GM20000 (cell line): ENCODE measurements around the gene EXOSC9.

Experiments used
- DNase-seq: peaks from one replicate; pipeline ENCODE4 v3.0.0; 2012; ENCODE audit warnings: low spot score
- CTCF ChIP-seq: IDR thresholded peaks from 2 replicates; pipeline ENCODE4 v1.5.1; 2012; ENCODE audit warnings: mild to moderate bottlenecking, control low read depth; ENCODE audit errors: extremely low read depth, missing control alignments

Gene EXOSC9

GRCh38 chr4:121817006-121817405, 15.9 kb downstream of the EXOSC9 start:
- no peak for DNase-seq

GRCh38 chr4:121817701-121818100, 16.6 kb downstream of the EXOSC9 start:
- TF ChIP-seq CTCF: no peak
- no peak for DNase-seq

More at GRCh38 chr4:121817006-121817405, 15.9 kb downstream of the EXOSC9 start:
- TF ChIP-seq CTCF: no peak

- no peak for DNase-seq
- TF ChIP-seq CTCF: no peak
These were observed 17.1 kb downstream of the EXOSC9 start for GRCh38 chr4:121818215-121818614.

GRCh38 chr4:121819216-121819965, 18.3 kb downstream of the EXOSC9 start:
- no peak for TF ChIP-seq CTCF
- DNase-seq: no peak

- no peak for DNase-seq
- TF ChIP-seq CTCF: no peak
These were observed 20.9 kb downstream of the EXOSC9 start for GRCh38 chr4:121822047-121822446.

- peak; percentile 56 for DNase-seq
- TF ChIP-seq CTCF: no peak
These were observed 21.8 kb downstream of the EXOSC9 start for GRCh38 chr4:121822796-121823504.

GRCh38 chr4:121823505-121824170, 22.5 kb downstream of the EXOSC9 start, which contains the start of gene CCNA2:
Gene CCNA2 (minus strand): TSS chr4:121823883. CDS start chr4:121823628, 255 bp downstream.
- DNase-seq: peak; percentile 96
- TF ChIP-seq CTCF: no peak
